Brain microvascular endothelial cell (primary cell): ENCODE results near the gene PKD1L1.

ENCODE experiments used
- DNase-seq: peaks from one replicate; pipeline ENCODE4 v3.0.0-alpha.2; 2020
- H3K27ac ChIP-seq: fragments of 250-450 bp; sonication (Bioruptor Pico); 2 replicates; pipeline ENCODE4 v1.5.1; 2020; ENCODE audit warnings: mild to moderate bottlenecking, moderate library complexity
- H3K27me3 ChIP-seq: fragments of 250-450 bp; sonication (Bioruptor Pico); replicated peaks from 2 replicates; pipeline ENCODE4 v1.5.1; 2020; ENCODE audit warnings: mild to moderate bottlenecking
- H3K36me3 ChIP-seq: fragments of 250-450 bp; sonication (Bioruptor Pico); replicated peaks from 2 replicates; pipeline ENCODE4 v1.5.1; 2020; ENCODE audit warnings: mild to moderate bottlenecking
- H3K4me3 ChIP-seq: 2 replicates; pipeline ENCODE4 v1.5.1; 2011; ENCODE audit warnings: low read depth, mild to moderate bottlenecking, control low read depth, low read length, moderate library complexity
- CTCF ChIP-seq: IDR thresholded peaks from 2 replicates; pipeline ENCODE4 v1.5.1; 2011; ENCODE audit warnings: low read depth, mild to moderate bottlenecking, moderate library complexity, low read length, control low read depth, inconsistent platforms; ENCODE audit errors: missing control alignments
- in situ Hi-C: cut with HindIII; loops from 2 replicates; pipeline ENCODE4 v1.10.0; 2017; ENCODE audit warnings: low sequenced_read_pairs, low pct_ligation_motif_present

PKD1L1 gene

GRCh38 chr7:47884675-47885074 lies 63.6 kb downstream of the PKD1L1 start:
- Histone ChIP-seq H3K4me3 (no peak overlapping the region), H3K27me3 (no peaks in the 10 kb centered on the region), H3K27ac (no peak overlapping the region), H3K36me3 (no peaks in the 10 kb centered on the region)
- no peak for TF ChIP-seq CTCF
- in situ Hi-C loops: no loop called here
- DNase-seq: no peak

GRCh38 chr7:47882635-47883034 lies 65.6 kb downstream of the PKD1L1 start:
- Histone ChIP-seq H3K27me3 (no peaks in the 10 kb centered on the region), H3K27ac (no peak overlapping the region), H3K36me3 (no peaks in the 10 kb centered on the region), H3K4me3 (no peak overlapping the region)
- no peak for TF ChIP-seq CTCF
- in situ Hi-C loops: no loop called here
- DNase-seq: no peak

- Histone ChIP-seq H3K27me3 (no peaks in the 10 kb centered on the region), H3K27ac (no peak overlapping the region), H3K36me3 (no peaks in the 10 kb centered on the region), H3K4me3 (no peak overlapping the region)
- DNase-seq: no peak
- in situ Hi-C loops: no loop called here
- no peak for TF ChIP-seq CTCF
These were observed 67.0 kb downstream of the PKD1L1 start for GRCh38 chr7:47881256-47881655.

- in situ Hi-C loops: no loop called here
- no peak for TF ChIP-seq CTCF
- Histone ChIP-seq H3K27me3 (no peaks in the 10 kb centered on the region), H3K4me3 (no peak overlapping the region), H3K27ac (no peak overlapping the region), H3K36me3 (no peaks in the 10 kb centered on the region)
- no peak for DNase-seq
These were observed 69.6 kb downstream of the PKD1L1 start for GRCh38 chr7:47878662-47879061.

GRCh38 chr7:47877336-47877735 lies 70.9 kb downstream of the PKD1L1 start:
- DNase-seq: no peak
- no peaks in the 10 kb centered on the region for H3K36me3 ChIP-seq
- no peak for TF ChIP-seq CTCF
- no peak overlapping the region for H3K27ac ChIP-seq
- no peaks in the 10 kb centered on the region for H3K27me3 ChIP-seq
- in situ Hi-C loops: no loop called here
- no peak overlapping the region for H3K4me3 ChIP-seq

- no peak for TF ChIP-seq CTCF
- in situ Hi-C loops: no loop called here
- no peaks in the 10 kb centered on the region for H3K36me3 ChIP-seq
- H3K27ac ChIP-seq: no peak overlapping the region
- H3K27me3 ChIP-seq: no peaks in the 10 kb centered on the region
- H3K4me3 ChIP-seq: no peak overlapping the region
- no peak for DNase-seq
These were observed 72.1 kb downstream of the PKD1L1 start for GRCh38 chr7:47875998-47876744.
